Osteocyte (in vitro differentiated cells): Measurements from ENCODE around the gene NUDCD3. TPM values are rescaled to one million over a fixed set of nuclear protein-coding genes. Genes with fewer than 3 reads are reported as not detected.

Source experiments
- DNase-seq: peaks from one replicate; pipeline ENCODE4 v3.0.0; 2021; ENCODE audit warnings: mixed read lengths; ENCODE audit not compliant: unreplicated experiment; ENCODE audit errors: extremely low spot score
- H3K27ac Mint-ChIP-seq: one replicate; pipeline ENCODE4 v1.8.0; 2021; ENCODE audit warnings: mild to moderate bottlenecking, mixed read lengths; ENCODE audit not compliant: unreplicated experiment
- H3K27me3 Mint-ChIP-seq: one replicate; pipeline ENCODE4 v1.8.0; 2021; ENCODE audit warnings: mixed read lengths; ENCODE audit not compliant: unreplicated experiment
- H3K36me3 Mint-ChIP-seq: one replicate; pipeline ENCODE4 v1.8.0; 2021; ENCODE audit warnings: mixed read lengths; ENCODE audit not compliant: unreplicated experiment
- H3K4me1 Mint-ChIP-seq: one replicate; pipeline ENCODE4 v1.8.0; 2021; ENCODE audit warnings: mixed read lengths; ENCODE audit not compliant: unreplicated experiment
- H3K4me3 Mint-ChIP-seq: one replicate; pipeline ENCODE4 v1.8.0; 2021; ENCODE audit warnings: mild to moderate bottlenecking, moderate library complexity, mixed read lengths; ENCODE audit not compliant: unreplicated experiment
- H3K9me3 Mint-ChIP-seq: one replicate; pipeline ENCODE4 v1.8.0; 2021; ENCODE audit warnings: mixed read lengths; ENCODE audit not compliant: unreplicated experiment
- total RNA-seq: library from RNA; stranded (reverse); gene quantifications from 2 replicates; pipeline ENCODE4 v1.2.1, GENCODE V29; 2021
- TF ChIP-seq, protein P1 (sequence below): fragments of 200-600 bp; sonication (generic); IDR thresholded peaks from 2 replicates; pipeline ENCODE4 v1.5.0; 2021; ENCODE audit warnings: antibody characterized with exemption, mild to moderate bottlenecking, moderate library complexity

NUDCD3 gene
- total RNA-seq, 1 donor from 2014 or later, result 112 TPM

DNA sequence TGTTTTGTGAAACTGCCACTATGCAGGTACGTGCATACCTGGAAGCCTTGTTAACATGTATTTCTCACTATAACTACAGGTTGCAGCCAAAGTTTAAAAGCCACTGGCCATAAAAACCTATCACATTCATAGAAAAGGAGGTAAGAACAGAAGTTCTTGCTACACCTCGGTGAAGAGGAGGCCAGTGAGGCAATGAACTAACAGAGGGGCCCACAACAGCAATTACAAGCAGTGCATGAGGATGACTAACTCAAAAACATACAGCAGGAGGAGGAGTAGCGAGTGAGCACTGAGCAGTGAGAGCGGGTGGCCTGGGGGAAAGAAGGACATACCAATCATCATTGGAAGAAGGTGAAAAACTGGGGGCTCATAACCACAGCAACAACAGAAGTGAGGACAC lies 51.6 kb downstream of the NUDCD3 start:
- no peak overlapping the region for H3K4me3 Mint-ChIP-seq
- TF ChIP-seq, protein P1, sequence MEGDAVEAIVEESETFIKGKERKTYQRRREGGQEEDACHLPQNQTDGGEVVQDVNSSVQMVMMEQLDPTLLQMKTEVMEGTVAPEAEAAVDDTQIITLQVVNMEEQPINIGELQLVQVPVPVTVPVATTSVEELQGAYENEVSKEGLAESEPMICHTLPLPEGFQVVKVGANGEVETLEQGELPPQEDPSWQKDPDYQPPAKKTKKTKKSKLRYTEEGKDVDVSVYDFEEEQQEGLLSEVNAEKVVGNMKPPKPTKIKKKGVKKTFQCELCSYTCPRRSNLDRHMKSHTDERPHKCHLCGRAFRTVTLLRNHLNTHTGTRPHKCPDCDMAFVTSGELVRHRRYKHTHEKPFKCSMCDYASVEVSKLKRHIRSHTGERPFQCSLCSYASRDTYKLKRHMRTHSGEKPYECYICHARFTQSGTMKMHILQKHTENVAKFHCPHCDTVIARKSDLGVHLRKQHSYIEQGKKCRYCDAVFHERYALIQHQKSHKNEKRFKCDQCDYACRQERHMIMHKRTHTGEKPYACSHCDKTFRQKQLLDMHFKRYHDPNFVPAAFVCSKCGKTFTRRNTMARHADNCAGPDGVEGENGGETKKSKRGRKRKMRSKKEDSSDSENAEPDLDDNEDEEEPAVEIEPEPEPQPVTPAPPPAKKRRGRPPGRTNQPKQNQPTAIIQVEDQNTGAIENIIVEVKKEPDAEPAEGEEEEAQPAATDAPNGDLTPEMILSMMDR, result no peak

DNA sequence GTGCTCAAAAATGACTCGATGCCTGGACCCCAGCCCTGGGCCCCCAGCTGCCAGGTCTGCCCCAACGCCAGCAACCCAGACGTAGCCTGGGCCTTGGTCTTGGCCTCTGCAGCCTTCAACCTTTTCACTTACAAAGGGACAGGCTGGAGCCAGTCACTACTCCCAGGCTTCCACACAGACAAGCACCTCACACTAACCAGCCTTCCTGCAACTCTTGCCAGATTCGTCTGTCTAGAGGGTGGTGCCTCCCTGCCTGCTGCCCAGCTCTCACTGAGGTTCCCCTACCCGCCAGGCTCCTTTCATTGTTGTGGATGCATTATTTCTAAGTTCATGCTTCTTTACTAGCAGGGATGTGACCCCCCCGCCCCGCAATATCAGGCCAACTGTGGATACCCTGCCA lies 56.3 kb downstream of the NUDCD3 start:
- DNase-seq, result no peak
- H3K27ac Mint-ChIP-seq, result no peak overlapping the region

More for the DNA sequence above, 51.6 kb downstream of the NUDCD3 start:
- no peaks in the 10 kb centered on the region for H3K27me3 Mint-ChIP-seq
- peaks cover 12% of the 10 kb centered on the region for H3K4me1 Mint-ChIP-seq
- peaks cover 3% of the 10 kb centered on the region for H3K36me3 Mint-ChIP-seq
- DNase-seq, result no peak
- H3K27ac Mint-ChIP-seq, result no peak overlapping the region
- H3K9me3 Mint-ChIP-seq, result no peaks in the 10 kb centered on the region

DNA sequence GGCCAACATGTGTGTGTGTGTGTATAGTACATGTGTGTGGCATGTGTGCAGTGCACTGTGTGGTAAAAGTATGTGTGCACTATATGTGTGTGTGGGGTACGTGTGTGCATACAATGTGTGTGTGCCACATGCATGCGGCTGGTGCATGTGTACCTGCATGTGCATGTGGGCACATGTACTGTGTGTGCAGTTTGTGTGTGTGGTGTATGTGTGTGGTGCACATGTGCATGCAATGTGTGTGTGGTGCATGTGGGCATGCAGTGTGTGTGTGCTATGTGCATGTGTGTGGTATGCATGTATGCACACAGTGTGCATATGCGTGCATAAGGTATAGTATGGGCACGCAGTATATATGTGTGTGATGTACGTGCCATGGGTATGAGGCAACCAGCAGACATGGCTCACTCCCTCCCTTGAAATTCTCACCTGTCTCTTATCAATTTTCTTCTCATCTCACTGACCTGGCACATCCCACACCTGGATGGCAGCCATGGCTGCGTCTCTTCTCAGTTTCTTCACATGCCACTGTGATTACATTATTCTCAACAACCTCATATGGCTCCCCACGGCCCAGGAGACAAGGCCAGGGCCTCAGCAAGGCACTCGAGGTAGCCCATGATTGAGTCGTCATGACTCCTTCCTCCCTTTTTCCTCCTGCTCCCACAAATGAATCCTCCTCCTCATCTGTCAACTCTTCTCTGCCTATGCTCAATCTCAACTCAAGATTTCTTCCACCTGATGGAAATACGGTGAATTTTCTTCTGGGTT lies 57.0 kb downstream of the NUDCD3 start:
- H3K27me3 Mint-ChIP-seq, result no peaks in the 10 kb centered on the region
- no peak overlapping the region for H3K27ac Mint-ChIP-seq
- H3K4me3 Mint-ChIP-seq, result no peak overlapping the region
- no peaks in the 10 kb centered on the region for H3K9me3 Mint-ChIP-seq
- no peaks in the 10 kb centered on the region for H3K4me1 Mint-ChIP-seq
- peaks cover 5% of the 10 kb centered on the region for H3K36me3 Mint-ChIP-seq
- DNase-seq, result no peak
- TF ChIP-seq, protein P1, result no peak

More for the DNA sequence above, 56.3 kb downstream of the NUDCD3 start:
- Mint-ChIP-seq H3K36me3 (peaks cover 5% of the 10 kb centered on the region), H3K27me3 (no peaks in the 10 kb centered on the region), H3K9me3 (no peaks in the 10 kb centered on the region), H3K4me3 (no peak overlapping the region), H3K4me1 (peaks cover 4% of the 10 kb centered on the region)
- TF ChIP-seq, protein P1, result no peak

DNA sequence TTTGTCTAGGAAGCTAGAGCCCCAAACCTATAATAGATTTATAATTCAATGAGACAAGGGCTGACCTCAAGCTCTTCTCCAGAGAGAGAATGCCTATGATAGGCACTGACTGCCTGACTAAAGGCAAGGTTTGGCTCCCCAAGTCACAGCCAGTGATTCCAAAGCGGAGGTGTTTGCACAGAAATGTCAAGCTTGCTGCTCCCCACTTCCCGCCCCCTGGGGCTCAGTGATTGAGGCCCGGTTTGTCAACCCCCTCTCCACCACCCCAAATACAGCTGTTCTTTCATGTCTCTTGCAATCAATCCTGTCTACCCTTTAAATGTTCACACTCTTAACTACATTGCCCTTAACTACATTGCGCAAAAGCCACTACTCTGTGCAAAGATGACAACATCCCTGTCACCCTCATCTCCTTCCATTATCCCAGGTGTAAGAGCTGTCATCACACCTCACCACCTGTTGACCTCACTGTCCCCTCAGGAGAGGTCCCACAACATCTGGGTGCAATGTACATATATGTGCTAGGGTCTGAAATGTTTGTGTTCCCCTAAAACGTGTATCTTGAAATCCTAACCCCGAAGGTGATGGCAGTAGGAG lies 58.0 kb downstream of the NUDCD3 start:
- Mint-ChIP-seq H3K4me3 (no peak overlapping the region), H3K4me1 (no peaks in the 10 kb centered on the region), H3K27me3 (no peaks in the 10 kb centered on the region), H3K27ac (no peak overlapping the region), H3K36me3 (peaks cover 5% of the 10 kb centered on the region), H3K9me3 (no peaks in the 10 kb centered on the region)
- DNase-seq, result no peak
- TF ChIP-seq, protein P1, result no peak

DNA sequence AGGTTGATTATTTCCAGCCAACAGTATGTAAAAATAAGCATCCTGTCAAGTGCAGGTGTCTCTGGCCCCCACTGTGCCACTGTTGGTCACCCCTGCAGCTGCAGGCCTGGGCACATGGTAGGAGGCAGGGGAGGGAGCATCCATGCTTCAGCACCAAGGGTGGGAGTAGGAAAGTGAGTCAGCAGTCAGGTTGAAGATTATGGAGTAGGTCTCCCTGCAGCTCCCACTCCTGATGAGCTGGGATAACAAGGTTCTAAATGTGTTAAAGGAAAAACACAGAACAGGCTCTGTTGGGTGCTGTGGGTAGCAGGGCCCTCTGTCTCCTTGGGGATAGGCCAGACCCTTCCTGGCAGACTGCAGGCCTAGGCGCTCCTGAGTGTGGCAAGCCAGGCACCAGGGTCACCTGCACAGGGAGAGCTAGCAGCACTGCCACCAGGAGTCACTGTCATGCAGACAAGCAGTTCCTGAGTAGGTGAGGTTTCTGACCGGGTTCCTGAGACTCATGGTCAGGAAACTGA lies 59.3 kb downstream of the NUDCD3 start:
- Mint-ChIP-seq H3K27ac (no peak overlapping the region), H3K36me3 (peaks cover 9% of the 10 kb centered on the region), H3K4me1 (no peaks in the 10 kb centered on the region), H3K4me3 (no peak overlapping the region), H3K27me3 (no peaks in the 10 kb centered on the region), H3K9me3 (no peaks in the 10 kb centered on the region)
- DNase-seq, result no peak
- TF ChIP-seq, protein P1, result no peak
